GM18909 (cell line): ENCODE data around the gene SHC2.

ENCODE experiments used
- ATAC-seq: cut with Tn5 transposase; IDR thresholded peaks from one replicate; pipeline ENCODE4 v1.9.1; 2021; ENCODE audit warnings: mild to moderate bottlenecking; ENCODE audit not compliant: unreplicated experiment, poor library complexity

SHC2 gene

GRCh38 chr19:460877-461720, at the start of gene SHC2:
SHC2 (minus strand) TSS chr19:461033; CDS start chr19:460996, 37 bp downstream.
- ATAC-seq, result no peak

- ATAC-seq, result no peak
Measured at GRCh38 chr19:508204-509150, 47.6 kb upstream of the SHC2 start.

- peak; percentile 59 for ATAC-seq
Measured at GRCh38 chr19:507286-508203, 46.7 kb upstream of the SHC2 start, which contains the start of gene TPGS1. TPGS1 (plus strand) TSS chr19:507497; CDS start chr19:507507, 10 bp downstream.

- peak; percentile 65 for ATAC-seq
Measured at GRCh38 chr19:506404-507285, 45.8 kb upstream of the SHC2 start.

GRCh38 chr19:504616-505015, 43.8 kb upstream of the SHC2 start:
- ATAC-seq, result no peak

GRCh38 chr19:501646-502045, 40.8 kb upstream of the SHC2 start:
- no peak for ATAC-seq

GRCh38 chr19:498977-499623, 38.3 kb upstream of the SHC2 start:
- ATAC-seq, result no peak

GRCh38 chr19:498511-498891, 37.7 kb upstream of the SHC2 start:
- ATAC-seq, result no peak

GRCh38 chr19:497869-498510, 37.2 kb upstream of the SHC2 start:
- no peak for ATAC-seq

- no peak for ATAC-seq
Measured at GRCh38 chr19:497491-497868, 36.6 kb upstream of the SHC2 start.

- ATAC-seq, result no peak
Measured at GRCh38 chr19:496986-497385, 36.2 kb upstream of the SHC2 start.

GRCh38 chr19:496112-496665, 35.4 kb upstream of the SHC2 start, which contains the start of gene MADCAM1:
MADCAM1 (plus strand) TSS chr19:496486; CDS start chr19:496500, 14 bp downstream.
- ATAC-seq, result no peak

GRCh38 chr19:495402-496111, 34.7 kb upstream of the SHC2 start:
- no peak for ATAC-seq

- no peak for ATAC-seq
Measured at GRCh38 chr19:495081-495401, 34.2 kb upstream of the SHC2 start.

- no peak for ATAC-seq
Measured at GRCh38 chr19:494171-495080, 33.6 kb upstream of the SHC2 start.
